HL-60 (cell line): ENCODE results near the gene WDR26.
"Not testable (repeated sequence)": the region's sequence is repeated elsewhere in the genome, so short reads cannot be mapped to it uniquely, and the experiment has no call there.

Experiments
- TF ChIP-seq, protein P1 (sequence below): IDR thresholded peaks from one replicate; pipeline ENCODE4 v1.5.1; 2011; ENCODE audit warnings: low read length, control low read depth, inconsistent platforms; ENCODE audit not compliant: insufficient read depth
- TF ChIP-seq, protein P2 (sequence below): IDR thresholded peaks from 2 replicates; pipeline ENCODE4 v1.6.1; 2012; ENCODE audit warnings: low read depth; ENCODE audit not compliant: insufficient replicate concordance

DNA sequence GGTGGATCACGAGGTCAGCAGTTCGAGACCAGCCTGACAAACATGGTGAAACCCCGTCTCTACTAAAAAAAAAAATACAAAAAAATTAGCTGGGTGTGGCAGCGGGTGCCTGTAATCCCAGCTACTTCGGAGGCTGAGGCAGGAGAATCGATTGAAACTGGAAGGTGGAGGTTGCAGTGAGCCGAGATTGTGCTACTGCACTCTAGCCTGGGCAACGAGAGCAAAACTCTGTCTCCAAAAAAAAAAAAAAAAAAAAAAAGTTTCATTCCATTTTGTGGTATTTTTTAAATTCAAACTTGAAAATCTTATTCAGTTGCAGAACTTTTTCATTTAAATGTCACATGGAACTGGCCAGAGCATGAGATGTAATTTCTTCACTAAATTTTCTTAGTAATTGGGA is 7.7 kb downstream of the WDR26 start:
- TF ChIP-seq, protein P1, sequence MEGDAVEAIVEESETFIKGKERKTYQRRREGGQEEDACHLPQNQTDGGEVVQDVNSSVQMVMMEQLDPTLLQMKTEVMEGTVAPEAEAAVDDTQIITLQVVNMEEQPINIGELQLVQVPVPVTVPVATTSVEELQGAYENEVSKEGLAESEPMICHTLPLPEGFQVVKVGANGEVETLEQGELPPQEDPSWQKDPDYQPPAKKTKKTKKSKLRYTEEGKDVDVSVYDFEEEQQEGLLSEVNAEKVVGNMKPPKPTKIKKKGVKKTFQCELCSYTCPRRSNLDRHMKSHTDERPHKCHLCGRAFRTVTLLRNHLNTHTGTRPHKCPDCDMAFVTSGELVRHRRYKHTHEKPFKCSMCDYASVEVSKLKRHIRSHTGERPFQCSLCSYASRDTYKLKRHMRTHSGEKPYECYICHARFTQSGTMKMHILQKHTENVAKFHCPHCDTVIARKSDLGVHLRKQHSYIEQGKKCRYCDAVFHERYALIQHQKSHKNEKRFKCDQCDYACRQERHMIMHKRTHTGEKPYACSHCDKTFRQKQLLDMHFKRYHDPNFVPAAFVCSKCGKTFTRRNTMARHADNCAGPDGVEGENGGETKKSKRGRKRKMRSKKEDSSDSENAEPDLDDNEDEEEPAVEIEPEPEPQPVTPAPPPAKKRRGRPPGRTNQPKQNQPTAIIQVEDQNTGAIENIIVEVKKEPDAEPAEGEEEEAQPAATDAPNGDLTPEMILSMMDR = not testable (repeated sequence)
- TF ChIP-seq, protein P2, sequence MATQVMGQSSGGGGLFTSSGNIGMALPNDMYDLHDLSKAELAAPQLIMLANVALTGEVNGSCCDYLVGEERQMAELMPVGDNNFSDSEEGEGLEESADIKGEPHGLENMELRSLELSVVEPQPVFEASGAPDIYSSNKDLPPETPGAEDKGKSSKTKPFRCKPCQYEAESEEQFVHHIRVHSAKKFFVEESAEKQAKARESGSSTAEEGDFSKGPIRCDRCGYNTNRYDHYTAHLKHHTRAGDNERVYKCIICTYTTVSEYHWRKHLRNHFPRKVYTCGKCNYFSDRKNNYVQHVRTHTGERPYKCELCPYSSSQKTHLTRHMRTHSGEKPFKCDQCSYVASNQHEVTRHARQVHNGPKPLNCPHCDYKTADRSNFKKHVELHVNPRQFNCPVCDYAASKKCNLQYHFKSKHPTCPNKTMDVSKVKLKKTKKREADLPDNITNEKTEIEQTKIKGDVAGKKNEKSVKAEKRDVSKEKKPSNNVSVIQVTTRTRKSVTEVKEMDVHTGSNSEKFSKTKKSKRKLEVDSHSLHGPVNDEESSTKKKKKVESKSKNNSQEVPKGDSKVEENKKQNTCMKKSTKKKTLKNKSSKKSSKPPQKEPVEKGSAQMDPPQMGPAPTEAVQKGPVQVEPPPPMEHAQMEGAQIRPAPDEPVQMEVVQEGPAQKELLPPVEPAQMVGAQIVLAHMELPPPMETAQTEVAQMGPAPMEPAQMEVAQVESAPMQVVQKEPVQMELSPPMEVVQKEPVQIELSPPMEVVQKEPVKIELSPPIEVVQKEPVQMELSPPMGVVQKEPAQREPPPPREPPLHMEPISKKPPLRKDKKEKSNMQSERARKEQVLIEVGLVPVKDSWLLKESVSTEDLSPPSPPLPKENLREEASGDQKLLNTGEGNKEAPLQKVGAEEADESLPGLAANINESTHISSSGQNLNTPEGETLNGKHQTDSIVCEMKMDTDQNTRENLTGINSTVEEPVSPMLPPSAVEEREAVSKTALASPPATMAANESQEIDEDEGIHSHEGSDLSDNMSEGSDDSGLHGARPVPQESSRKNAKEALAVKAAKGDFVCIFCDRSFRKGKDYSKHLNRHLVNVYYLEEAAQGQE = not testable (repeated sequence)
